Osteocyte (in vitro differentiated cells): ENCODE results near the gene CTNS. TPM values are rescaled to one million over a fixed set of nuclear protein-coding genes. Genes with fewer than 3 reads are reported as not detected.

Experiments
- DNase-seq: peaks from one replicate; pipeline ENCODE4 v3.0.0; 2021; ENCODE audit warnings: mixed read lengths; ENCODE audit not compliant: unreplicated experiment; ENCODE audit errors: extremely low spot score
- H3K27ac Mint-ChIP-seq: one replicate; pipeline ENCODE4 v1.8.0; 2021; ENCODE audit warnings: mild to moderate bottlenecking, mixed read lengths; ENCODE audit not compliant: unreplicated experiment
- H3K27me3 Mint-ChIP-seq: one replicate; pipeline ENCODE4 v1.8.0; 2021; ENCODE audit warnings: mixed read lengths; ENCODE audit not compliant: unreplicated experiment
- H3K36me3 Mint-ChIP-seq: one replicate; pipeline ENCODE4 v1.8.0; 2021; ENCODE audit warnings: mixed read lengths; ENCODE audit not compliant: unreplicated experiment
- H3K4me1 Mint-ChIP-seq: one replicate; pipeline ENCODE4 v1.8.0; 2021; ENCODE audit warnings: mixed read lengths; ENCODE audit not compliant: unreplicated experiment
- H3K4me3 Mint-ChIP-seq: one replicate; pipeline ENCODE4 v1.8.0; 2021; ENCODE audit warnings: mild to moderate bottlenecking, moderate library complexity, mixed read lengths; ENCODE audit not compliant: unreplicated experiment
- H3K9me3 Mint-ChIP-seq: one replicate; pipeline ENCODE4 v1.8.0; 2021; ENCODE audit warnings: mixed read lengths; ENCODE audit not compliant: unreplicated experiment
- CTCF ChIP-seq: fragments of 200-600 bp; sonication (generic); IDR thresholded peaks from 2 replicates; pipeline ENCODE4 v1.5.0; 2021; ENCODE audit warnings: antibody characterized with exemption, mild to moderate bottlenecking, moderate library complexity
- total RNA-seq: library from RNA; stranded (reverse); gene quantifications from 2 replicates; pipeline ENCODE4 v1.2.1, GENCODE V29; 2021

Gene CTNS
- total RNA-seq, 1 donor from 2014 or later: 23.8 TPM

GRCh38 chr17:3626831-3627768 lies 9.5 kb upstream of the CTNS start:
- Mint-ChIP-seq H3K27ac (no peak overlapping the region), H3K27me3 (no peaks in the 10 kb centered on the region), H3K4me3 (no peak overlapping the region), H3K36me3 (peaks cover 33% of the 10 kb centered on the region), H3K9me3 (no peaks in the 10 kb centered on the region), H3K4me1 (no peaks in the 10 kb centered on the region)
- no peak for DNase-seq
- TF ChIP-seq CTCF: no peak

- Mint-ChIP-seq H3K9me3 (no peaks in the 10 kb centered on the region), H3K27ac (no peak overlapping the region), H3K27me3 (no peaks in the 10 kb centered on the region), H3K4me3 (no peak overlapping the region), H3K36me3 (peaks cover 33% of the 10 kb centered on the region), H3K4me1 (no peaks in the 10 kb centered on the region)
- no peak for DNase-seq
- TF ChIP-seq CTCF: no peak
Measured at GRCh38 chr17:3627769-3628167, 8.8 kb upstream of the CTNS start.

GRCh38 chr17:3630781-3631180 lies 5.8 kb upstream of the CTNS start:
- no peak overlapping the region for H3K4me3 Mint-ChIP-seq
- TF ChIP-seq CTCF: no peak
- H3K27ac Mint-ChIP-seq: no peak overlapping the region

GRCh38 chr17:3632287-3632686 lies 4.3 kb upstream of the CTNS start:
- Mint-ChIP-seq H3K4me3 (no peak overlapping the region), H3K27ac (no peak overlapping the region), H3K9me3 (no peaks in the 10 kb centered on the region), H3K36me3 (peaks cover 16% of the 10 kb centered on the region), H3K27me3 (no peaks in the 10 kb centered on the region), H3K4me1 (peaks cover 15% of the 10 kb centered on the region)
- no peak for DNase-seq
- TF ChIP-seq CTCF: no peak

More at GRCh38 chr17:3630781-3631180, 5.8 kb upstream of the CTNS start:
- Mint-ChIP-seq H3K4me1 (peaks cover 12% of the 10 kb centered on the region), H3K36me3 (peaks cover 26% of the 10 kb centered on the region), H3K27me3 (no peaks in the 10 kb centered on the region), H3K9me3 (no peaks in the 10 kb centered on the region)
- no peak for DNase-seq

GRCh38 chr17:3635474-3636153 lies 946 bp upstream of the CTNS start:
- Mint-ChIP-seq H3K9me3 (no peaks in the 10 kb centered on the region), H3K36me3 (no peaks in the 10 kb centered on the region), H3K4me3 (peak overlapping the region; percentile 96), H3K4me1 (peaks cover 29% of the 10 kb centered on the region), H3K27ac (peak overlapping the region; percentile 34), H3K27me3 (no peaks in the 10 kb centered on the region)
- TF ChIP-seq CTCF: no peak
- DNase-seq: no peak
